Measurements from ENCODE around the gene SSR1. TPM values are rescaled to one million over a fixed set of nuclear protein-coding genes. Genes with fewer than 3 reads are reported as not detected.

SSR1 gene
- total and polyA plus RNA-seq, 2 of the 13 experiments (the other 11 are each of a cell fraction or from before 2014, with no cell fraction given) = 203 to 243 TPM

DNA sequence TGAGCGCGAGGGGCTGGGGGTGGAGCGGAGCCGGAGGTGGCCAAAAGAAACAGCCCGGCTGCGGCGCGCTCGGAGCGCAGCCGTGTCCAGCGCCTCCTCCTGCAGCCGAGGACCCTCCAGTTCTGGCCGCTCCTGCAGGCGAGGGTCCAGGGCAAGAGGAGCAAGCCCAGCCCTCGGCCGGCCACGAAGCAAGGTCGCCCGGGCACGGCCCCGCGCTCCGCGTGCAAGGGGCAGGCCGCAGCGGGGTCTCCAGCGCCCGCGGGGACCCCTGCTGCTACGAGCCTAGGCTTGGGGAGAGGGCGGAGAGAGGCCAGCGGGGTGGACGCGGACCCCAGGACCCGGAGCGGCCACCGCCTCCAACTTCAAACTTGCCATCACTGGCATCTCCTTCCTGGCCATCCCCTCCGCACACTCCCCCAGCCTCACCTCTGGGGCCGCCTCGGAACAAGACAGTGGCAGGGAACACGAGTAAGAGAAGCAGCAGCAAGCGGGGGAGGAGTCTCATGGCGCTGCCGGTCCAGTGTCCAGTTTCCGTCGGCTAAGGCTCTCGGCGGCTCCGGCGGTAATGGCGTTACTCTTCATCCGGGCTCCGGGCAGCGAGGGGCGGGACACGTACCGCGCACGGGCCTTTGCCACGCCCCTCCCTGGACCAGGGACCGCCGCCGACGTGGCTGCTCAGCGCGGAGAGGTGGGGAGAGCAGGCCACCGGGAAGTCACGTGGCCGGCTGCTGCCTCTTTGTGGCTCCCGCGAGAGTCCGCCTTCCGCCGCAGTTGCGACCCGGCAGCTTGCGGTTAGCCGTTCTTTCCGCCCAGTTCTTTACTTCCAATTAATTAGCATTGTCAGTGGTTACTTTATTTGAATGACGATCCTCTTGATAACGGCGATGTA is at the start of gene SSR1 (continued):
- TF ChIP-seq ZBTB4 (CRISPR knock-in tag; IDR thresholded peaks at IDR 0.05; ENCODE audit: borderline replicate concordance) (0 out of 2 replicates have a peak, but pooled peaks have one; percentile 47), ARNTL (CRISPR knock-in tag; IDR thresholded peaks at IDR 0.05) (peak; percentile 95), ZUFSP (CRISPR knock-in tag; IDR thresholded peaks at IDR 0.05; ENCODE audit: borderline replicate concordance) (no peak), ZFP91 (CRISPR knock-in tag; IDR thresholded peaks at IDR 0.05; ENCODE audit: borderline replicate concordance) (peak; percentile 96), CBX5 (CRISPR knock-in tag; IDR thresholded peaks at IDR 0.05; ENCODE audit: borderline replicate concordance) (peak; percentile 53; the same call in 1 of the 2 replicates), CENPBD1 (CRISPR knock-in tag; IDR thresholded peaks at IDR 0.05; ENCODE audit: borderline replicate concordance, low read depth) (no peak; the same call in 1 of the 2 replicates), SSRP1 (CRISPR knock-in tag; IDR thresholded peaks at IDR 0.05) (no peak), NR3C1 (CRISPR knock-in tag; IDR thresholded peaks at IDR 0.05) (no peak), RFXAP (CRISPR knock-in tag; IDR thresholded peaks at IDR 0.05; ENCODE audit: borderline replicate concordance) (peak; percentile 86), ZKSCAN1 (IDR thresholded peaks at IDR 0.05; ENCODE audit: low read length) (no peak), ZFP37 (CRISPR knock-in tag; IDR thresholded peaks at IDR 0.05; ENCODE audit: borderline replicate concordance) (peak; percentile 80; the same call in 1 of the 2 replicates)
- TF ChIP-seq, protein P1, sequence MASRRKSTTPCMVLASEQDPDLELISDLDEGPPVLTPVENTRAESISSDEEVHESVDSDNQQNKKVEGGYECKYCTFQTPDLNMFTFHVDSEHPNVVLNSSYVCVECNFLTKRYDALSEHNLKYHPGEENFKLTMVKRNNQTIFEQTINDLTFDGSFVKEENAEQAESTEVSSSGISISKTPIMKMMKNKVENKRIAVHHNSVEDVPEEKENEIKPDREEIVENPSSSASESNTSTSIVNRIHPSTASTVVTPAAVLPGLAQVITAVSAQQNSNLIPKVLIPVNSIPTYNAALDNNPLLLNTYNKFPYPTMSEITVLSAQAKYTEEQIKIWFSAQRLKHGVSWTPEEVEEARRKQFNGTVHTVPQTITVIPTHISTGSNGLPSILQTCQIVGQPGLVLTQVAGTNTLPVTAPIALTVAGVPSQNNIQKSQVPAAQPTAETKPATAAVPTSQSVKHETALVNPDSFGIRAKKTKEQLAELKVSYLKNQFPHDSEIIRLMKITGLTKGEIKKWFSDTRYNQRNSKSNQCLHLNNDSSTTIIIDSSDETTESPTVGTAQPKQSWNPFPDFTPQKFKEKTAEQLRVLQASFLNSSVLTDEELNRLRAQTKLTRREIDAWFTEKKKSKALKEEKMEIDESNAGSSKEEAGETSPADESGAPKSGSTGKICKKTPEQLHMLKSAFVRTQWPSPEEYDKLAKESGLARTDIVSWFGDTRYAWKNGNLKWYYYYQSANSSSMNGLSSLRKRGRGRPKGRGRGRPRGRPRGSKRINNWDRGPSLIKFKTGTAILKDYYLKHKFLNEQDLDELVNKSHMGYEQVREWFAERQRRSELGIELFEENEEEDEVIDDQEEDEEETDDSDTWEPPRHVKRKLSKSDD (CRISPR knock-in tag; IDR thresholded peaks at IDR 0.05; ENCODE audit: low read depth) = peak; percentile 87
- TF ChIP-seq, protein P2, sequence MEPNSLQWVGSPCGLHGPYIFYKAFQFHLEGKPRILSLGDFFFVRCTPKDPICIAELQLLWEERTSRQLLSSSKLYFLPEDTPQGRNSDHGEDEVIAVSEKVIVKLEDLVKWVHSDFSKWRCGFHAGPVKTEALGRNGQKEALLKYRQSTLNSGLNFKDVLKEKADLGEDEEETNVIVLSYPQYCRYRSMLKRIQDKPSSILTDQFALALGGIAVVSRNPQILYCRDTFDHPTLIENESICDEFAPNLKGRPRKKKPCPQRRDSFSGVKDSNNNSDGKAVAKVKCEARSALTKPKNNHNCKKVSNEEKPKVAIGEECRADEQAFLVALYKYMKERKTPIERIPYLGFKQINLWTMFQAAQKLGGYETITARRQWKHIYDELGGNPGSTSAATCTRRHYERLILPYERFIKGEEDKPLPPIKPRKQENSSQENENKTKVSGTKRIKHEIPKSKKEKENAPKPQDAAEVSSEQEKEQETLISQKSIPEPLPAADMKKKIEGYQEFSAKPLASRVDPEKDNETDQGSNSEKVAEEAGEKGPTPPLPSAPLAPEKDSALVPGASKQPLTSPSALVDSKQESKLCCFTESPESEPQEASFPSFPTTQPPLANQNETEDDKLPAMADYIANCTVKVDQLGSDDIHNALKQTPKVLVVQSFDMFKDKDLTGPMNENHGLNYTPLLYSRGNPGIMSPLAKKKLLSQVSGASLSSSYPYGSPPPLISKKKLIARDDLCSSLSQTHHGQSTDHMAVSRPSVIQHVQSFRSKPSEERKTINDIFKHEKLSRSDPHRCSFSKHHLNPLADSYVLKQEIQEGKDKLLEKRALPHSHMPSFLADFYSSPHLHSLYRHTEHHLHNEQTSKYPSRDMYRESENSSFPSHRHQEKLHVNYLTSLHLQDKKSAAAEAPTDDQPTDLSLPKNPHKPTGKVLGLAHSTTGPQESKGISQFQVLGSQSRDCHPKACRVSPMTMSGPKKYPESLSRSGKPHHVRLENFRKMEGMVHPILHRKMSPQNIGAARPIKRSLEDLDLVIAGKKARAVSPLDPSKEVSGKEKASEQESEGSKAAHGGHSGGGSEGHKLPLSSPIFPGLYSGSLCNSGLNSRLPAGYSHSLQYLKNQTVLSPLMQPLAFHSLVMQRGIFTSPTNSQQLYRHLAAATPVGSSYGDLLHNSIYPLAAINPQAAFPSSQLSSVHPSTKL (CRISPR knock-in tag; IDR thresholded peaks at IDR 0.05) = peak; percentile 84
